ENCODE measurements around the gene CENPX. TPM values are rescaled to one million over a fixed set of nuclear protein-coding genes. Genes with fewer than 3 reads are reported as not detected.

The CENPX gene
- 56.2 and 68.0 TPM in 2 replicates for total RNA-seq
- 67.2 and 67.6 TPM in 2 replicates for polyA plus RNA-seq
- polyA plus RNA-seq (2011; cell fraction: cytosol; rRNA removed), result 54.9 and 73.0 TPM in 2 replicates
- 54.2 and 58.1 TPM in 2 replicates for polyA plus RNA-seq (2011; cell fraction: nucleus; rRNA removed)
- polyA plus RNA-seq (2012), result 46.4 and 47.4 TPM in 2 replicates
- 13.8 and 18.6 TPM in 2 replicates for polyA minus RNA-seq
- 52.5 TPM for polyA minus RNA-seq (2011; cell fraction: cytosol; rRNA and poly(A)+ RNA removed)
- polyA minus RNA-seq (2011; cell fraction: nucleus; rRNA and poly(A)+ RNA removed), result 3.8 and 8.9 TPM in 2 replicates
- Bru-seq, nascent RNA, result percentile 54 among the genes with signal in this experiment
- BruChase-seq, experiment 1, labeled RNA remaining after a 6-hour chase, result percentile 70 among the genes with signal in this experiment
- percentile 58 among the genes with signal in this experiment for BruChase-seq, experiment 2, labeled RNA remaining after a 2-hour chase
- long read RNA-seq, transcript CENPX-210 (5 exons, 730 nt), result minor isoform, 12 of 358 reads
- long read RNA-seq, transcript CENPX-202 (5 exons, 805 nt), result minor isoform, 97 of 358 reads
- long read RNA-seq, transcript CENPX-206 (4 exons, 710 nt), result minor isoform, 16 of 358 reads
- long read RNA-seq, transcript CENPX-201 (4 exons, 751 nt), result major isoform, 165 of 358 reads
- long read RNA-seq, partial matches to known transcripts, result 31 of 358 reads
- long read RNA-seq, other reads (novel, unspliced or antisense), result 21 of 358 reads

DNA sequence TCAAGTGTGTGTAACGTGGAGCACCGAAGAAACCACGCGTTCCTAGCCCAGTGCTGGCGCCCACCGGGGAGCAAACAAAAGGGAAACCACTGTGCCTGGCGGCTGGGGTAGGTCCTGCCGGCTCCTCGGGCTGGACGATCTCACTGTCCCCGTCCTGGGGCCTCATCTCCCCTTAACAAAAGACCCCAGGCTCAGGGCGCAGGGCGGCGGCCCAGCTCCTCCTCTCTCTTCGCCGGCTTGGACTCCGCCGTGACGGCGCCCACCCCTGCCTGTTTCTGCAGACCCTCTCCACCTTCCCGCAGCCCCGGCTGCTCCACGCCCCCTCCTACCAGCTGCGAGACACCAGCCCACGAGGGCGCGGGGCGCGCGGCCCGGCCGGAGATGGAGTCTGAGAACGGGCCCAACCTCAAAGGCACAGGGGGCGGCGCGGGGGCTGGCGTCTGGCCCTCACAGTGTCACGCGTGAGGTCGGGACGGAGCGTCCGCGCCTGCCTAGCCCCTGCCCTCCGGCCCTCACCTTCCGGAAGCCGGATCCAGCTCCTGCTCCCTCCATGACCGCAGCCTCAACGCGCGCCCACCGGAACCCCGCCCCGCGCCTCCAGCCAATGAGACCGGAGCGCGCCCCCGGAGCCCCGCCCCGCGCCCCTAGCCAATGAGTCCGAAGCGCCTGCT lies at the start of gene CENPX:
TSS of gene CENPX (minus strand) at position 569 of the 671 bp plus-strand sequence. CDS start at position 552, 17 bp downstream.
- H3K4me2 ChIP-seq (ENCODE audit: insufficient read depth, low read length), result peak within 1 kb of the TSS; percentile 70
- intact Hi-C loops (cut with micrococcal nuclease), result loop anchor here (1.0 to 10.0 kb wide), 6 partner anchors 45 to 192 kb away; partner anchors contain the start of genes ASPSCR1, CCDC57, FASN and MAFG
- no peak for DNase-seq (ENCODE audit: low read depth, low spot score)
- ChIA-PET CTCF (interaction anchor here (1.0 to 9.1 kb wide), 11 partner anchors 8 to 214 kb away, joined by 3 to 345 read pairs (median 6); partner anchors contain the start of genes ARHGDIA, DCXR, NOTUM and RAC3), POLR2A (interaction anchor here (0.7 kb wide), 1 partner anchor 207 kb away, joined by 7 read pairs; no protein-coding TSS in a partner anchor)
- no peak for FAIRE-seq
- TSS peak; percentile 14 for BruUV-seq (replicated peaks)
- no peaks in the 10 kb centered on the region for H3K9me1 ChIP-seq (replicated peaks; ENCODE audit: control insufficient read depth, extremely low read depth, insufficient read depth, low read length)
- H3K4me3 ChIP-seq (replicated peaks in 1 of 3; ENCODE audit: insufficient read depth in 1 of 3, low read depth in 1 of 3, low read length in 3 of 3), result peak within 1 kb of the TSS; percentile 50 to 70 (median 60)
- no peaks in the 10 kb centered on the region for H4K20me1 ChIP-seq (replicated peaks; ENCODE audit: control insufficient read depth, extremely low read depth, insufficient read depth, low read length)
- H3K9ac ChIP-seq (replicated peaks; ENCODE audit: extremely low read depth, insufficient read depth, low read length), result peak within 1 kb of the TSS; percentile 61
- H3K9me3 ChIP-seq (replicated peaks; ENCODE audit: control insufficient read depth, insufficient read depth, low read length), result no peaks in the 10 kb centered on the region
- peaks cover 5% of the 10 kb centered on the region for H3K79me2 ChIP-seq (ENCODE audit: control insufficient read depth, insufficient read depth, low read length)
- peak within 1 kb of the TSS; percentile 21 for H3K27ac ChIP-seq (ENCODE audit: insufficient read depth, low read depth, low read length)
- H2AFZ ChIP-seq (ENCODE audit: low read depth, low read length), result peak within 1 kb of the TSS; percentile 78
- TF ChIP-seq MAX (IDR thresholded peaks at IDR 0.05; ENCODE audit: insufficient read depth, insufficient read length), result no peak
- TF ChIP-seq POLR2A (IDR thresholded peaks at IDR 0.05; ENCODE audit: low read depth, low read length), result peak; percentile 66
- peak; percentile 59 for TF ChIP-seq POLR2AphosphoS5 (IDR thresholded peaks at IDR 0.05; ENCODE audit: insufficient read depth, low read depth, low read length)
- H3K36me3 ChIP-seq (ENCODE audit: control insufficient read depth in 2 of 2, extremely low read depth in 1 of 2, insufficient read depth in 2 of 2, low read length in 2 of 2), result no peaks in the 10 kb centered on the region
- peaks cover 12% of the 10 kb centered on the region for H3K4me1 ChIP-seq (ENCODE audit: control insufficient read depth, extremely low read depth, insufficient read depth, low read length)
- H3K27me3 ChIP-seq (ENCODE audit: control insufficient read depth in 2 of 2, insufficient read depth in 2 of 2, low read length in 2 of 2), result no peaks in the 10 kb centered on the region
- dilution Hi-C loops (cut with MboI; ENCODE audit: extremely low pct_ligation_motif_present, low sequenced_read_pairs), result no loop called here

DNA sequence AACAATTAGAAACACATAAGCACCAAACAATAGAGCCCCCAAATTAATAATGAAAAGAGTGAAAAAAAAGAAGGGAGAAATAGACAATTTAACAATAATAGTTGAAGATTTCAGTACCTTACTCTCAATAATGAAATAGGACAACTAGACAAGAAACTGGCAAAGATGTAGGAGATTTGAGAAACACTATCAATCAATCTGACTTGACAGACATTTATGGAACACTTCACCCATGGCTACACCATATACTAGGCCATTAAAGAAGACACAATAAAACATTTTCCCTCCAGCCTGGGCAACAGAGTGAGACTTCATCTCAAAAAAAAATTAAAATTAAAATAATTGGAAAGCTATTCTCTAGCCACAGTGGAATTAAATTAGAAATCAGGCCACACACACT lies 47.9 kb upstream of the CENPX start:
- FAIRE-seq (no peak), DNase-seq (ENCODE audit: low read depth, low spot score) (no peak)
- H3K4me1 ChIP-seq (ENCODE audit: control insufficient read depth, extremely low read depth, insufficient read depth, low read length), result peaks cover 6% of the 10 kb centered on the region
- CTCF ChIA-PET, result interaction anchor here (0.9 kb wide), 1 partner anchor 50 kb away, joined by 3 read pairs; no protein-coding TSS in a partner anchor
- H4K20me1 ChIP-seq (replicated peaks; ENCODE audit: control insufficient read depth, extremely low read depth, insufficient read depth, low read length), result no peaks in the 10 kb centered on the region
- no peak overlapping the region for H3K4me2 ChIP-seq (ENCODE audit: insufficient read depth, low read length)
- no peak overlapping the region for H3K27ac ChIP-seq (ENCODE audit: insufficient read depth, low read depth, low read length)
- H2AFZ ChIP-seq (ENCODE audit: low read depth, low read length), result no peak overlapping the region
- no peaks in the 10 kb centered on the region for H3K9me3 ChIP-seq (replicated peaks; ENCODE audit: control insufficient read depth, insufficient read depth, low read length)
- peaks cover 7% of the 10 kb centered on the region for H3K79me2 ChIP-seq (ENCODE audit: control insufficient read depth, insufficient read depth, low read length)
- H3K9ac ChIP-seq (replicated peaks; ENCODE audit: extremely low read depth, insufficient read depth, low read length), result no peak overlapping the region
- dilution Hi-C loops (cut with MboI; ENCODE audit: extremely low pct_ligation_motif_present, low sequenced_read_pairs), result no loop called here
- H3K27me3 ChIP-seq (ENCODE audit: control insufficient read depth in 2 of 2, insufficient read depth in 2 of 2, low read length in 2 of 2), result no peaks in the 10 kb centered on the region
- intact Hi-C loops (cut with micrococcal nuclease), result no loop called here
- POLR2A ChIA-PET, result no interaction called here
- BruUV-seq (replicated peaks), result no TSS peak
- H3K36me3 ChIP-seq (ENCODE audit: control insufficient read depth in 2 of 2, extremely low read depth in 1 of 2, insufficient read depth in 2 of 2, low read length in 2 of 2), result no peaks in the 10 kb centered on the region
- H3K4me3 ChIP-seq (replicated peaks in 1 of 3; ENCODE audit: insufficient read depth in 1 of 3, low read depth in 1 of 3, low read length in 3 of 3), result no peak overlapping the region
- no peaks in the 10 kb centered on the region for H3K9me1 ChIP-seq (replicated peaks; ENCODE audit: control insufficient read depth, extremely low read depth, insufficient read depth, low read length)
- TF ChIP-seq GATA2 (IDR thresholded peaks at IDR 0.05; ENCODE audit: insufficient read depth, insufficient read length, low read depth, low read length), result no peak
- no peak for TF ChIP-seq MYC (IDR thresholded peaks at IDR 0.05; ENCODE audit: low read depth, low read length)
- TF ChIP-seq CTCF (IDR thresholded peaks at IDR 0.05; ENCODE audit: extremely low read depth in 1 of 2, insufficient read depth in 1 of 2, low read depth in 1 of 2, low read length in 2 of 2), result no peak
- TF ChIP-seq MAX (IDR thresholded peaks at IDR 0.05; ENCODE audit: insufficient read depth, insufficient read length), result no peak
- TF ChIP-seq POLR2A (IDR thresholded peaks at IDR 0.05; ENCODE audit: low read depth, low read length), result no peak
- TF ChIP-seq FOS (IDR thresholded peaks at IDR 0.05; ENCODE audit: borderline replicate concordance, insufficient read depth, low read length), result no peak
- TF ChIP-seq POLR2AphosphoS5 (IDR thresholded peaks at IDR 0.05; ENCODE audit: insufficient read depth, low read depth, low read length), result no peak
- TF ChIP-seq JUN (IDR thresholded peaks at IDR 0.05; ENCODE audit: borderline replicate concordance, insufficient read depth, insufficient read length, low read depth), result no peak
- no peak for TF ChIP-seq EZH2 (IDR thresholded peaks at IDR 0.05; ENCODE audit: borderline replicate concordance, low read depth, low read length, severe bottlenecking)
